GM19452 (cell line): Measurements from ENCODE around the gene PMVK.

Source experiments
- ATAC-seq: cut with Tn5 transposase; IDR thresholded peaks from one replicate; pipeline ENCODE4 v1.9.1; 2021; ENCODE audit not compliant: unreplicated experiment

PMVK gene

DNA sequence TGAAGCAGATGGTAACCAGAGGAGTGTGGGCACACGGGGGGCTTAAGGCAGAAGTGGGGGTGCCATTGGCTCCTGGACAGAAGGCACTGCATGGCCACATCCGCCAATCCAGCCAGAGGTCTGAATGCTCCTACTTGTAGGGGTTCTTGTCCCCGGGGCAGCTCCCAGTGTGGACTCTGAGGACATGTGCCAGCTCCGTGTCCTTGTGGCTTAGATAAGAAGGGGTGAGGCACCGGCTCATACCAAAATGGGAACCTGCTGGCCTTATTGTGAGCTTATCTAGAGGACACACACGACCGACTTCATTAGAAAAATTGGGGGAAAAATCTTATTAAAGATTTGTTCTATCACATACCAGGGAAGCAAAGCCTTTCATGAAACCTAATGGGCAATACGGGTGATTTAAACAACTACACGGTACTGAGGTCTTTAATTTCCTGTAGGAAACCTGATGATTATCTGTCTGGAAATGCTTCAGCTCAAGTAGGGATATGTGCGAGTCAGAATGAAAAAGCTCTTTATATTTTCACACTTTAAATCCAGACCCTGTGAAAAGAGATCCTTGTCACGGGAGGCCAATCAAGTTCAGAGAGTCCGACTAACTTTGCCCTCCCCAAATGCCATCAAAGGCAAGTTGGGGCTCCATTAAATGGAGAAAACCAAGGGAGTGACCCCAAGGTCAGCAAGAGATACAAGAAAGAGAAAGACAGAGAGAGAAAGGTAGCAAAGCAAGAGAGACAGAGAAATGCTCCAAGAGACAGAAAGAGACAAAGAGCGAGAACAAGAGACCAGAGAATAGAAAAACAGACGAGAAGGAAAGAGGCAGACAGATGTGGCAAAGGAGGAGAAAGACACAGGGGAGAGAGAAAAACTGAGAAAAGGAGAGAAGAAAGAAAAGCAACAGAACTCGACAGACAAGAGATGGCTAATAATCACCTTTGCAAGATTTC lies 52.3 kb downstream of the PMVK start:
- no peak for ATAC-seq

DNA sequence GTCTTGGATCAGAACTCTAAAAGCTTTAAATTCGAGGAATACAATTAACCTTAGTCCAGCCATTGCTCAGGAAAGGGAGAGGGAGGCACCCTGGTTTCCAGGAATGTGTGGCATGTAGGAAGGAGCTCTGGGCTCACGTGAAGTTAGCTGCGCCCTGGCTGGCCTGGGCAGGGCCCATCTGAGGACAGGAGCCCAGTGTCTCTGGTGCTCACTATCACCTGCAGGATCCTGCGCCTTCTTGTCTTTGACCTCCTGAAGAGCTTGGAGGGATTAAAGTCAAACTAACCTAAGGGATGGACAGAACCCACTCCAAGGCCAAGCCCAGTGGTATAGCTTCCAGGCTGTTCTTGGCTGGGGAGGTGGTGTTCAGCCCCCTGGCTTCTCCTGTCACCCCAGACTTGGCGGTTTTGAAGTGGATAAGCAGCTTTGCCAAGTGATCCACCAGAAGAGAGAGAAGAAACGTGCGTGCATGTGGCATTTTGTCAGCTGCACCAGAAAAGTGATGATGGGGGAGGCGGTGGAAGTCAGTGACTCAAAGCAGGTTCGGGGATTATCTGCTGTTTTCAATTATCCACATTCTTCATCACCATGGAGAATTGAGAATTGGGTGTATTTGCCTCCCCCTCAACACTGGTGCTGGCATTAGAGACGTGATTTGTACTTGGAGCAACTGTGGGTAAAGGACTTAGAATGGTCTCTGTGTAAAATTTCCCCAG lies 54.5 kb downstream of the PMVK start:
- ATAC-seq = no peak

DNA sequence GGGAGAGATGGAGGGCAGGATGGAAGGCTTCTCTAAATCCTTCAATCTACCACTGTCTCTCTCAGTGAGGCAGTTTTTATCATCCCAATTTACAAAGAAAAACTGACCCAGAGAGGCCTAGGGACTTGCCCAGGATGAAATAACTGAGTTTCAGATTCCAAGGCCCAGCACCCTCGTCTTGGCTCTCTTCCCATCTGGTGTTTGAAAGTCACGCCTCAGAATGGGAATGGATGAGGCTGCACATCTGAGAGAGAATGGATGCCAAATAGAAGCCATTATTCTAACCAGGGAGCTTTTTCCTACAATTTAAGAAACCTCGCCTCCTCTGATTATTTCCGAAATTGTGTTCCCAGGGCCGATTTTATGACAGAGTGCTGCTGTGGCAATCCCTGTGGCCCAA lies 55.8 kb downstream of the PMVK start:
- ATAC-seq = no peak

DNA sequence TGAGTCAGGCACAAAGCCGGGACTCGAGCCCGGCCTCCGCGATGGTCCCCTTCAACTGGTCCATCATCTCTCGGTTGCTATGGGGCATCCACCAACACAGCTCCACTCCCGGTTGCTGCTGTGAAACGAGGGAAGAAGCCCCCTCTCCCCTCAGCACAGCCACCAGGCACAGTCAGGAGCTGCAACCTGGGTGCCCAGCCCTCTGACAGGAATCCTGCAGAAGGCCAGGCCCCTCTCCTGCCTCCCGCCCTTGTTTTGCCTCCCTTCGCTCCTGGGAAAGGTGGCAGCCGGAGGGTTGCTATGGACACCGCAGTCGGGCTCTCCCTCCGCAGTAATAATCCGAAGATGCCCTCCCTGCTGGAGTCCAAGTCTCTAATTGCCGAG lies 57.5 kb downstream of the PMVK start:
- no peak for ATAC-seq

DNA sequence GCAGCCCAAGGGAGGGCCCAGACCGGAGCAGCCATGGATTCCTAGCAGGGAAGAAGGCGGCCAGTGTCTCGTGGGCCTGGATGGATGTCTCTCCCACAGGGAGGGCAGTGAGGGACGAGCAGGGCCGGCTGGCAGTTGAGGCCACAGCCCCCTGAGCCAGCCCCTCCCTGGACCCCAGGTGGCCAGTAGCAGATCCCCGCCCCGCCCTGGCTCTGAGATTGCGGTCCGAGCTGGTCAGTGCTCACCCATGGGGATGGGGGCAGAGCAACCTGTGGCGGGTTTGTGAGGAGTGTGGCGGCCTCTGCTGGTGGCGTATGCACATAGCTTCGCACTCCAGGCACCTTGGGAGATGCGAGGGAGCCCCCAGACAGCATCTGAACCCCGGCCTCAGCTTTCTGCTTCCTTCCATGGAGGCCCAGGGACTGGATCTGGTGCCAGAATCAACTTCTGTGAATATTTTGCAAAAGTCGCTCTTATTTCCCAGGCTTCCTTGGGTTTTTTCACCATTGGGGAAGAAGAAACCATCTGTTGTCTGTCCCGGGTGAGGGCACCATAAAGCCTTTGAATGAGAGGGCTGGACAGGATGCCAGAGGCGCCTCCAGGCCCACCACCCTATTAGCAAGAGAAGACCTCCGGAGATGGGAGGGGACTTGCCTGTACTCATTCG lies 58.0 kb downstream of the PMVK start:
- ATAC-seq = no peak

DNA sequence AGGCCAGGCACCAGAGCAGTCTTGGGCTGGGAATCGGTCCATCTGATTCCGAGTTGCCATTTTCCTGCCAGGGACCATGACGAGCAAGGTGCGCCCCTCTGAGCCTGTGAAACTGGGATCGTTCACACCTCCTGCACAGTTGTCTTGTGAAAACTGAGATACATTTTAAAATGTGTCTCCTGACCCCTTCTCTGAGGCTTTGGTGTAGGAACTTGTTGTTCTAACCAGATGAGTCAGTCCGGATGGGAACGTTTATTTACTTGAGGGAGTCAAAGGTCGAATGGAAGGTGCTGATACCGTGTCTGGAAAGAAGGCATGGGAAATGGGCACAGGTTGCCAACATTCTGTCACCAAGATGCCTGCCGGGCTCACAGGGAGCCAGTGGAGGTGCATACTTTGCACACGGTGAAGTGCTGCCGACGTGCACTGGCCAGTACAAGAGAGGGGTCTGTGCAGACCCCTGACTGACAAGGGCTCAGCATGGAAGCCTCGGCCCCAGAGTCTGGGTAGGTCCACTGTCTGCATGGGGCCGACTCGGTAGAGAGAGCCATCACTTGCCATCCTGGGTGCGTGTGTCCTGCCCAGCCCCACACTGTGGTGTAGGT lies 59.0 kb downstream of the PMVK start:
- no peak for ATAC-seq

DNA sequence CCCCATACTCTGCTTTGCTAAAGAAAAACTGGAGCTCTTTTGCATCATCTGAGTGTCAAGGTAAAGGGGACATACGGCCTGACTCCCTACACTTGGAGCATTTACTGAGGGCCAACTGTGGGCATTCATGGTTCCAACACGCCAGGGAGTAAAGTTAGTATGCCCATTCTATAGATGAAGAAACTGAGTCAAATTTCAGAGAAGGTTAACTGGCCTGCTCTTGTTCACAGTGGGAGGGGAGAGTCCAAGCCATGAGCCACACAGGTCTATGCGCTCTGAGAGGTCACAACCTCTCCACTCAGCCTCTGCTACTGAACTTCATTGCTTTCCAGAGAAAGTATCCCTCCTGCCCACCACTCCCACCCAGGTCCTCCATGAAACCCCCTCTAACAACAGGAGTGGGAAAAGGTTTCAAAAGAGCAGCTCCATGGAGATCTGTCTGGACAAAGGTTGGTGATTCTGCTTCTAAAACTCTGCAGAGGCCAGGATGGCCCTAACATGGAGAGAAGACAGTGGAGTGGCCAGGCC lies 59.6 kb downstream of the PMVK start:
- ATAC-seq = no peak
